ENCODE data around the gene DNAH12.

GRCh38 chr3:57464011-57464410, 80.1 kb downstream of the DNAH12 start:
- no peak for TF ChIP-seq CTCF (conservative IDR thresholded peaks at IDR 0.05; ENCODE audit: low read depth, low read length)
- no peak for TF ChIP-seq RCOR1 (IDR thresholded peaks at IDR 0.05; ENCODE audit: insufficient replicate concordance, low read length)

Data from IMR-90 (cell line).